HUES6 (cell line): ENCODE data around the gene B3GLCT.
"Not testable (repeated sequence)": the region's sequence is repeated elsewhere in the genome, so short reads cannot be mapped to it uniquely, and the experiment has no call there.

Experiments
- H3K27ac ChIP-seq: 2 replicates; pipeline ENCODE4 v1.7.0; 2013; ENCODE audit warnings: low read depth, mild to moderate bottlenecking, low read length, inconsistent platforms
- H3K27me3 ChIP-seq: 2 replicates; pipeline ENCODE4 v1.6.1; 2013; ENCODE audit warnings: low read length; ENCODE audit not compliant: control insufficient read depth, insufficient read depth
- H3K36me3 ChIP-seq: 2 replicates; pipeline ENCODE4 v1.6.1; 2013; ENCODE audit warnings: low read length; ENCODE audit not compliant: control insufficient read depth, insufficient read depth
- H3K4me1 ChIP-seq: 2 replicates; pipeline ENCODE4 v1.6.1; 2013; ENCODE audit warnings: low read length; ENCODE audit not compliant: control insufficient read depth, insufficient read depth
- H3K4me3 ChIP-seq: 2 replicates; pipeline ENCODE4 v1.5.1; 2013; ENCODE audit warnings: low read depth, low read length
- H3K9ac ChIP-seq: one replicate; pipeline ENCODE4 v1.6.1; 2013; ENCODE audit warnings: mild to moderate bottlenecking, low read length
- H3K9me3 ChIP-seq: 2 replicates; pipeline ENCODE4 v1.6.1; 2013; ENCODE audit warnings: low read depth, low read length; ENCODE audit not compliant: control insufficient read depth, insufficient read depth

B3GLCT gene

DNA sequence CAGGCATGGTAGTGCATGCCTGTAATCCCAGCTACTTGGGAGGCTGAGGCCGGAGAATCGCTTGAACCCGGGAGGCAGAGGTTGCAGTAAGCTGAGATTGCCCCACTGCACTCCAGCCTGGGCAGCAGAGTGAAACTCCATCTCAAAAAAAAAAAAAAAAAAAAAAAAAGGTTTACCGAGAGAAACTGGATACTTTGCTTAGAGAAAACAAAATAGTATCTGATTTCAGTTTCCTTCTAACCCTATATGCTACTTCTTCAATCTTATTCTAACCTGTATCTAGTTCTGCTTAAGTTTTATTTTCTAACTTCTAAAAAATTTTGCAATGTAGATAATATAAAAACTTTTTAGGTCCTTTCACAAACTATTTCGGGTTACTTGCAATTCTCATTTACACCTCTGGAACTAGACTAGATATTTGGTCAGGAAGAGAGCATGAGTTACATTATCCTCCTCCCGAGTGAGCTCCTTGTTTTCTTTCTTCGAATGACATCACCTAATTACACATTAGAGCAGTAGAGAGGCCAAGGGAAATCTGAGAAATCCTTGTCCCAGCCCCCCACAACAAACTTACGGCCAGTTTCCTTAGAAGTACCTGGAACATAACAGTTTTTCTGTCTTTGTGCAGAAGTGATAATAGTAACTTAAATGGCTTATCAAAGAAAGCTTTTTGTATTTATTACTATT is 128.9 kb downstream of the B3GLCT start:
- H3K27ac ChIP-seq, result no peak overlapping the region
- H3K4me1 ChIP-seq, result no peaks in the 10 kb centered on the region

GRCh38 chr13:31330236-31330635 is 130.5 kb downstream of the B3GLCT start:
- H3K4me3 ChIP-seq, result no peak overlapping the region
- no peaks in the 10 kb centered on the region for H3K4me1 ChIP-seq
- H3K9me3 ChIP-seq, result no peaks in the 10 kb centered on the region
- H3K9ac ChIP-seq, result no peak overlapping the region
- H3K36me3 ChIP-seq, result peaks cover 2% of the 10 kb centered on the region; the same call in 1 of the 2 replicates
- no peak overlapping the region for H3K27ac ChIP-seq
- no peaks in the 10 kb centered on the region for H3K27me3 ChIP-seq

More for the DNA sequence above, 128.9 kb downstream of the B3GLCT start:
- no peaks in the 10 kb centered on the region for H3K9me3 ChIP-seq
- H3K4me3 ChIP-seq, result no peak overlapping the region
- H3K36me3 ChIP-seq, result peaks cover 2% of the 10 kb centered on the region; the same call in 1 of the 2 replicates
- H3K27me3 ChIP-seq, result no peaks in the 10 kb centered on the region
- H3K9ac ChIP-seq, result no peak overlapping the region

GRCh38 chr13:31331068-31331467 is 131.3 kb downstream of the B3GLCT start:
- Histone ChIP-seq H3K4me1 (no peaks in the 10 kb centered on the region), H3K36me3 (peaks cover 2% of the 10 kb centered on the region; the same call in 1 of the 2 replicates), H3K27me3 (no peaks in the 10 kb centered on the region)

DNA sequence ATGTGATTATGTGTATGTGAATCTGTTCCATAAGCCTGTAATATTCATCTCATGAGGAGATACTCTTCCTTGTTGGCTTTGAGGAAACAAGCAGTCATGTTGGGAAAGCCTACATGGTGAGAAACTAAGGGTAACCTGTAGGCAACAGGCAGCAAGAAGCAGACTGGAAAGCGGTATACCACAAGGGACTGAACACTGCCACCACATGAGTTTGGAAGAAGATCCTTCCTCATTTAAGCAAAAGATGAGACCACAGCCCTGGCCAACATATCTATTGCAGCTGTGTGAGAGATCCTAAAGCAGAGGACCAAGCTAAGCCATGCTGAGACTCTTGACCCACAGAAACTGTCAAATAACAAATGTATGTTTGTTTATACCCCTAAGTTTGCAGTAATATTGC is 134.8 kb downstream of the B3GLCT start:
- H3K9me3 ChIP-seq, result peaks cover 15% of the 10 kb centered on the region; the same call in 1 of the 2 replicates
- no peaks in the 10 kb centered on the region for H3K27me3 ChIP-seq
- H3K27ac ChIP-seq, result no peak overlapping the region
- no peak overlapping the region for H3K4me3 ChIP-seq
- H3K9ac ChIP-seq, result no peak overlapping the region
- no peaks in the 10 kb centered on the region for H3K4me1 ChIP-seq
- H3K36me3 ChIP-seq, result peaks cover under 1% of the 10 kb centered on the region; the same call in 1 of the 2 replicates

More at GRCh38 chr13:31331068-31331467, 131.3 kb downstream of the B3GLCT start:
- H3K4me3 ChIP-seq, result no peak overlapping the region
- no peak overlapping the region for H3K27ac ChIP-seq
- no peak overlapping the region for H3K9ac ChIP-seq
- peaks cover 4% of the 10 kb centered on the region; the same call in 1 of the 2 replicates for H3K9me3 ChIP-seq

GRCh38 chr13:31334994-31335557 is 135.3 kb downstream of the B3GLCT start:
- Histone ChIP-seq H3K4me3 (no peak overlapping the region), H3K9ac (no peak overlapping the region), H3K4me1 (no peaks in the 10 kb centered on the region), H3K27me3 (no peaks in the 10 kb centered on the region), H3K27ac (no peak overlapping the region), H3K36me3 (no peaks in the 10 kb centered on the region), H3K9me3 (peaks cover 16% of the 10 kb centered on the region)

DNA sequence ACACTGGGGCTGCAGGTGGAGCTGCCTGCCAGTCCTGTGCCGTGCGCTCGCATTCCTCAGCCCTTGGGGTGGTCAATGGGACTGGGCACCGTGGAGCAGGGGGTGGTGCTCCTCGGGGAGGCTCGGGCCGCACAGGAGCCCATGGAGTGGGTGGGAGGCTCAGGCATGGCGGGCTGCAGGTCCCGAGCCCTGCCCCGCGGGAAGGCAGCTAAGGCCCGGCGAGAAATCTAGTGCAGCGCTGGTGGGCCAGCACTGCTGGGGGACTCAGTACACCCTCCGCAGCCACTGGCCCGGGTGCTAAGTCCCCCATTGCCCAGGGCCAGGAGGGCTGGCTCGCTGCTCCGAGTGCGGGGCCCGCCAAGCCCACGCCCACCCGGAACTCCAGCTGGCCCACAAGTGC is 139.8 kb downstream of the B3GLCT start:
- not testable (repeated sequence) for H3K27ac ChIP-seq, H3K4me1 ChIP-seq, H3K4me3 ChIP-seq, H3K36me3 ChIP-seq, H3K9ac ChIP-seq, H3K27me3 ChIP-seq
- H3K9me3 ChIP-seq, result peaks cover 23% of the 10 kb centered on the region

- H3K4me3 ChIP-seq, H3K27ac ChIP-seq: not testable (repeated sequence)
Measured at GRCh38 chr13:31340848-31341247, 141.1 kb downstream of the B3GLCT start.

DNA sequence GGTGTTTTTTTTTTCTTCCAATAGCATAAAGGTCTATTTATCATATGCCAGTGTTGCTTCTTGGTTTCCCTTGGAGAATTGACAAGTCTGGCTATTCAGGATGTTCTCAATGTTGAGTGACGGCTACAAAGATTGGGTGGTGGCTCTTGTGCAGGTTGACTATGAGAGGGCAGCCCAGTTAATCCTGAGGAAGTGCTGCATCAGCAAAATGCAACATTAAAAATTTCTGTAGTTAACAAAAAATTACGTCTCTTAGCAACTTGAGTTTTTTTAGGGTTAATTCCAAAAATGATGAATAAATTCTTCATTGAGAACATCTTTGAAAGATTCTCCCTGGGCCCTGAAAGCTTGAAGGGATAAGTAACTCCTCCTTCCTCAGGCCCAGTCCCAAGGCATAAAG is 147.1 kb downstream of the B3GLCT start:
- Histone ChIP-seq H3K4me1 (no peaks in the 10 kb centered on the region), H3K27me3 (no peaks in the 10 kb centered on the region), H3K9ac (no peak overlapping the region), H3K27ac (no peak overlapping the region), H3K4me3 (no peak overlapping the region), H3K9me3 (no peaks in the 10 kb centered on the region), H3K36me3 (no peaks in the 10 kb centered on the region)

More at GRCh38 chr13:31340848-31341247, 141.1 kb downstream of the B3GLCT start:
- not testable (repeated sequence) for H3K27me3 ChIP-seq, H3K4me1 ChIP-seq, H3K36me3 ChIP-seq, H3K9ac ChIP-seq
- H3K9me3 ChIP-seq, result peaks cover 21% of the 10 kb centered on the region

- Histone ChIP-seq H3K4me3 (no peak overlapping the region), H3K4me1 (no peaks in the 10 kb centered on the region), H3K36me3 (no peaks in the 10 kb centered on the region)
Measured at GRCh38 chr13:31349156-31349555, 149.4 kb downstream of the B3GLCT start.

DNA sequence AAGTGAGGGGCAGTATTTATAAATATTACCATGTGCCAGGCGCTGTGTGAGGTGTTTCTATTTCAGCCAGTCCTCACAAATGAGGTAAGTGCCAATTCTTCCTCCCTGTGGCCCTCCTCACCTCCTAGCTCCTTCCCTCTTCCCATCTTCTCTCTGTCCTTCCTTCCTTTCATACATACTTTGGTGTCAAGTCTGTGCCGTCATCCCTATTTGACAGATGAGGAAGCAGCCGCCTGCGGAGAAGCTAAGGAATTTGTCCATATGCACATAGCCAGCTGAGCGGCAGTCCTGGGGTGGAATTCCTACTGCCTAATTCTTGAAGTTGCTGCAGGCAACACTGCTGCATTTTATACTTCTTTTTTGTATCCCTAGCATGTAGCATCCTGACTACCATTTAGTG is 150.8 kb downstream of the B3GLCT start:
- Histone ChIP-seq H3K9me3 (peaks cover 28% of the 10 kb centered on the region), H3K27ac (no peak overlapping the region), H3K4me3 (no peak overlapping the region), H3K9ac (no peak overlapping the region), H3K27me3 (no peaks in the 10 kb centered on the region), H3K36me3 (no peaks in the 10 kb centered on the region), H3K4me1 (no peaks in the 10 kb centered on the region)

More at GRCh38 chr13:31349156-31349555, 149.4 kb downstream of the B3GLCT start:
- Histone ChIP-seq H3K27me3 (no peaks in the 10 kb centered on the region), H3K9ac (no peak overlapping the region), H3K27ac (no peak overlapping the region), H3K9me3 (peaks cover 14% of the 10 kb centered on the region)

DNA sequence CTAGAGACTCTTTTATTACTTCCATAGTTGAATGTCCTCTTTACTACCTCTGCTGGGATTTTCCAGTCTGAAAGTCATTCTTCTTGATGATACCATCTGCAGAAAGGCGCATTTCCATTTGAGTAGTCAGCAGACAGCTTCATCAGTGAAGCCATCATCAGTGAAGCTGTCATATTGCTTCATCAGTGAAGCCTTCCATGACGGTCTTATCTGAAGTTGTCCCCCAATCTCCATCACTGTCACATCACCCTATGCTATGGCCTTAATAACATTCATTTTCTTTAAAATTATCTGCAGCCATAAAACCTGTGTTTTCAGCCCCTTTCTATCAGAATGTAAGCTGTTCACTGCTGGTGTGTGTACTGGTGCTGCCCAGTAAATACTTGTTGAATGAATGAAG is 151.6 kb downstream of the B3GLCT start:
- Histone ChIP-seq H3K9ac (no peak overlapping the region), H3K4me3 (no peak overlapping the region), H3K27me3 (no peaks in the 10 kb centered on the region), H3K36me3 (no peaks in the 10 kb centered on the region), H3K9me3 (peaks cover 37% of the 10 kb centered on the region), H3K27ac (no peak overlapping the region), H3K4me1 (no peaks in the 10 kb centered on the region)
